Transverse colon (tissue), 4 donors: ENCODE results near the gene C11orf21.

Source experiments
- CTCF ChIP-seq, 5 experiments: fragments of 200-600 bp in 3 of 5; fragments of 450-650 bp in 2 of 5; sonication (generic) in 3 of 5; IDR thresholded peaks; 1 replicate in 2 of 5; 2 replicates in 3 of 5; pipeline ENCODE4 v1.5.1; 2016 to 2017; ENCODE audit warnings: antibody characterized with exemption in 5 of 5, inconsistent platforms in 3 of 5, mild to moderate bottlenecking in 2 of 5, moderate library complexity in 1 of 5
- POLR2A ChIP-seq: fragments of 450-650 bp; IDR thresholded peaks from one replicate; pipeline ENCODE4 v1.6.1; 2016; ENCODE audit warnings: antibody characterized with exemption, mild to moderate bottlenecking, moderate library complexity
- POLR2AphosphoS5 ChIP-seq, 3 donors: sonication (generic); formaldehyde crosslinking; IDR thresholded peaks; one replicate each; pipeline ENCODE4 v1.6.1; 2016; ENCODE audit warnings: antibody characterized with exemption in 3 of 3

DNA sequence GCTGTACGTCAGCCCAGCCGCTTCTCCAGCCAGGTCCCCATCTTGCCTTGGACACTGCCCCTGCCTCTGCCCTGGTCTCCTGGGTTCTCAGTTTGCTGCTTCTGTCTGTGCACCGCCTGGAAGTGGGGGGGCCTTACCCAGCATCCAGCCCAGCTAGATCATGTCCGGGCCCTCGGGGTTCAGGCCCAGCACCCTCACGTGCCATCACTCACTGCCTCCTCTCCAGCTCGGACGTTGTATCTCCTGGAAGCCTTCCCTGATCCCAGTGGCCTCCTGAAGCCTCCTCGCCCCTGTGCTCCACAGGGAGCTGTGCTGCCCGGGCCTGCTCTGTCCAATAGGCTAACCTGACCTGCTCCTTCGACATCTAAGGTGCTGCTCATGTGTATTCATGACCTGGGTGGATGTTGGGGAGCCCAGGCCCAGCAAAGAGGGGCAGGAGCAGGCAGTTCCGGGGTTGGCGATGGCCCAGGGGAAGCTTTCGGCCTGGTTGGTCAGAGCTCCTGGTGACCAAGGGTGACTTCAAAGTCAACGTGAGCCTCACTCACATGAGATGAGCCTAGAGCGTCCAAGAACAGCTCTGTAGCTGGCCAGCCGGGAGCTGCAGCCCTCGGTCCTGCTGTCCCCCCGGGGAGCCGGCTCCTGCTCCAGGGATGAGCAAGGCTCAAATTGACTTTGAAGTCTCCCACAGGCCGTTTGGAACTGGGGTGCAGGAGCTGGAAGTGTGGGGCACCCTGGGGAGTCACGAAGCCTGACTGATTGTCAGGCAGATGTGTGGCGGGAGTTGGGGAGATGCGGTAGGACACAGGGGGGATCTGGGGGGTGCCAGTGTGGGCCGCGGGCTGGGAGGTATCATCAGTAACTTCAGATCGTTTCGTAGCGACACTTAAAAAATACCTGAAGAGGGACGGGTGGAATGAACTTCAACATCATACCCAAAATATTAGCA lies 26.1 kb downstream of the C11orf21 start:
- no peak for TF ChIP-seq CTCF (IDR thresholded peaks at IDR 0.05)
- TF ChIP-seq POLR2A, result no peak
- no peak for TF ChIP-seq POLR2AphosphoS5 (IDR thresholded peaks at IDR 0.05)
